Spleen (tissue), 11 donors: ENCODE measurements around the gene ALDH4A1. TPM values are rescaled to one million over a fixed set of nuclear protein-coding genes. Genes with fewer than 3 reads are reported as not detected.
A peak's percentile ranks its signal among the peaks of the same experiment; 100 is the strongest.

Source experiments
- DNase-seq: peaks from one replicate; pipeline ENCODE4 v3.0.0-alpha.2; 2020
- H3K27ac ChIP-seq, 8 donors: fragments of 200-600 bp; sonication (generic) in 7 of 8; 1 replicate in 4 of 8; 2 replicates in 4 of 8; pipeline versions ENCODE4 v1.5.0 to v1.8.0; 2016 to 2021; ENCODE audit warnings: inconsistent platforms in 4 of 8, mild to moderate bottlenecking in 4 of 8, moderate library complexity in 1 of 8
- H3K27me3 ChIP-seq, 7 donors: fragments of 200-600 bp; sonication (generic) in 6 of 7; replicated peaks in 1 of 7; 1 replicate in 4 of 7; 2 replicates in 3 of 7; pipeline versions ENCODE4 v1.5.0 to v1.8.0; 2016 to 2021; ENCODE audit warnings: inconsistent platforms in 3 of 7, mild to moderate bottlenecking in 1 of 7
- H3K36me3 ChIP-seq, 6 donors: fragments of 200-600 bp; sonication (generic) in 5 of 6; 1 replicate in 4 of 6; 2 replicates in 2 of 6; pipeline versions ENCODE4 v1.5.0 to v1.8.0; 2016 to 2021; ENCODE audit warnings: inconsistent platforms in 2 of 6
- H3K4me1 ChIP-seq, 6 donors: fragments of 200-600 bp; sonication (generic) in 5 of 6; 1 replicate in 3 of 6; 2 replicates in 3 of 6; pipeline versions ENCODE4 v1.5.0 to v1.8.0; 2016 to 2021; ENCODE audit warnings: inconsistent platforms in 3 of 6
- H3K4me3 ChIP-seq, 8 donors: fragments of 200-600 bp; sonication (generic) in 7 of 8; 1 replicate in 4 of 8; 2 replicates in 4 of 8; pipeline versions ENCODE4 v1.5.0 to v1.8.0; 2016 to 2021; ENCODE audit warnings: inconsistent platforms in 4 of 8, mild to moderate bottlenecking in 4 of 8, moderate library complexity in 2 of 8
- H3K9me3 ChIP-seq, 8 donors: fragments of 200-600 bp; sonication (generic) in 7 of 8; 1 replicate in 4 of 8; 2 replicates in 4 of 8; pipeline versions ENCODE4 v1.5.0 to v1.8.0; 2016 to 2021; ENCODE audit warnings: inconsistent platforms in 4 of 8
- POLR2A ChIP-seq, 3 donors: fragments of 450-650 bp; IDR thresholded peaks; one replicate each; pipeline ENCODE4 v1.5.1; 2017; ENCODE audit warnings: antibody characterized with exemption in 3 of 3, mild to moderate bottlenecking in 1 of 3
- POLR2AphosphoS5 ChIP-seq, 3 donors: sonication (generic); formaldehyde crosslinking; IDR thresholded peaks; one replicate each; pipeline ENCODE4 v1.5.1; 2017; ENCODE audit warnings: antibody characterized with exemption in 3 of 3
- WGBS, 5 donors: extraction: QIAGEN DNeasy Blood & Tissue Kit in 3 of 5; methylation state at CpG; one replicate each; pipeline versions ENCODE4 v1.1.5 to v1.1.7; 2013 to 2018; 5-methylcytosine and 5-hydroxymethylcytosine counted together
- intact Hi-C: fragments of 100-400 bp; cut with DNase I; formaldehyde crosslinking; loops from one replicate; pipeline ENCODE4 v1.15.0; 2023; ENCODE audit warnings: low total_unique reads
- polyA plus RNA-seq, 3 donors: library from polyadenylated mRNA; stranded (reverse); fragments of 200-250 nt; gene quantifications; one replicate each; pipeline ENCODE4 v1.2.1, GENCODE V29; 2013
- total RNA-seq, 7 donors: library from RNA; depleted of rRNA in 3 of 7; stranded (reverse); fragments of >200 nt in 3 of 7; fragmentation: NEBNext Ultra II Directional in 4 of 7; extraction: Animal tissue kit (Norgen Biotek cat#: 25700) in 4 of 7; gene quantifications; one replicate each; pipeline versions ENCODE4 v1.1.0 to v1.2.1, GENCODE V29; 2016 to 2021
- TF ChIP-seq, protein P1 (sequence below), 11 experiments: fragments of 200-600 bp in 7 of 11; fragments of 450-650 bp in 4 of 11; sonication (generic) in 4 of 11; IDR thresholded peaks in 8 of 11; conservative IDR thresholded peaks in 3 of 11; 1 replicate in 7 of 11; 2 replicates in 4 of 11; pipeline versions ENCODE4 v1.4.0 to v1.8.0; 2016 to 2021; ENCODE audit warnings: antibody characterized with exemption in 11 of 11, inconsistent platforms in 4 of 11, mild to moderate bottlenecking in 1 of 11
- donor health status: healthy with polysubstance abuse.
- donor health status: DM: no; HTN: no; CAD: no; lungs with moderate emphysema.
- donor health status: DM: no; HTN: no; CAD: no.
- donor health status: Bipolar disorder and iron deficiency.
- donor health status: healthy.
- donor health status: DM: no; HTN: no; CAD: no.
- donor health status: DM: yes; HTN: yes; CAD: no.

The ALDH4A1 gene
- total and polyA plus RNA-seq, 10 donors: 3.5 to 11.2 (median 8.0) TPM

DNA sequence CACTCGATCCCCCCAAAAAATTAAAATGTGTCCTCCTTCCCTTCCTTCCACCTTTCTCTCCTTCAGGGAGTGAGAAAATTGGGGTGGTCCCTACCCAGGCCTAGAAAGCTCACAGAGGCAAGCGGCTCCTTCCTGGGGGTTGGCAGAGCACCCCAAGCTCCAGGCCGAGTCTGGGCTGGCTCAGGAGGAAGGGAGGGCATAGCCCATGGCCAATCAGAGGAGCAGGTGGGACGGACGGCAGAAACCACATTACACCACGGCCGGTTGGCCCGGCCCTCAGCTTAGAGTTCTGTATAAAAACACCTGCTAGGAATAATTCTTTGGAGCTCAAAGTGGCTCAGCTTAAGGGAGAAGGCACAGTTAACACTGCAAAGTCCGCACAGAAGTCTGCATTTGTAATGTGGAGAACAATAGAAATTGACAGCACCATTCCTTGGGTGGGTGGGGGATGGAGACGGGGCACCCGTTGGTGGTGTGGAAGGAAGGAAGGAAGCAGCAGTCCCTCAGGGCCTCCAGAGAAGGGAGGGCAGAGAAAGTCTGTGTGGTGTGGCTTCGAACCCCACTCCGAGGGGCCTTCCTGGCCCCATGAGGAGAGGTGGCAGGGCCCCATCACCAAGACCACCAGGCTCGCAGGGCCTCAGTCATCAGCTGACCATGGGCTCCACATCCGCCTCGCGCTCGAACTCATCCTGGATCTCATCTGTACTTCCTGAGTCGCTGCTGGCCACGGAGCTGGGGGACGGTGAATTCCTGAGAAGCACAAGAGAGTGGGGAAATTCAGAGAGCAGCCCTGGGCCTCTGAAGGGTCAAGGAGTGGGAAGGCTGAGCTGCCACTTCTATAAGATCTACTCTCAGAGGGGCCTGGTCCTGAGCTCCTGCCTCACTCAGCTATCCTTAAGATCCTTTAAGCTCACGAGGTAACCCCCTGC, 5.8 kb upstream of the ALDH4A1 start:
- Histone ChIP-seq H3K4me1 (peaks cover 18 to 56% (median 40%) of the 10 kb centered on the region in 6 donors), H3K4me3 (peak overlapping the region in 1 of 8 donors; percentile 27), H3K9me3 (no peaks in the 10 kb centered on the region), H3K27ac (peak overlapping the region; percentile 68 to 85 (median 76)), H3K27me3 (no peaks in the 10 kb centered on the region), H3K36me3 (peaks cover 0 to 54% (median 32%) of the 10 kb centered on the region in 6 donors)
- TF ChIP-seq POLR2AphosphoS5 (IDR thresholded peaks at IDR 0.05) (peak in 1 of 3 donors; percentile 20), POLR2A (IDR thresholded peaks at IDR 0.05) (no peak)
- TF ChIP-seq, protein P1, sequence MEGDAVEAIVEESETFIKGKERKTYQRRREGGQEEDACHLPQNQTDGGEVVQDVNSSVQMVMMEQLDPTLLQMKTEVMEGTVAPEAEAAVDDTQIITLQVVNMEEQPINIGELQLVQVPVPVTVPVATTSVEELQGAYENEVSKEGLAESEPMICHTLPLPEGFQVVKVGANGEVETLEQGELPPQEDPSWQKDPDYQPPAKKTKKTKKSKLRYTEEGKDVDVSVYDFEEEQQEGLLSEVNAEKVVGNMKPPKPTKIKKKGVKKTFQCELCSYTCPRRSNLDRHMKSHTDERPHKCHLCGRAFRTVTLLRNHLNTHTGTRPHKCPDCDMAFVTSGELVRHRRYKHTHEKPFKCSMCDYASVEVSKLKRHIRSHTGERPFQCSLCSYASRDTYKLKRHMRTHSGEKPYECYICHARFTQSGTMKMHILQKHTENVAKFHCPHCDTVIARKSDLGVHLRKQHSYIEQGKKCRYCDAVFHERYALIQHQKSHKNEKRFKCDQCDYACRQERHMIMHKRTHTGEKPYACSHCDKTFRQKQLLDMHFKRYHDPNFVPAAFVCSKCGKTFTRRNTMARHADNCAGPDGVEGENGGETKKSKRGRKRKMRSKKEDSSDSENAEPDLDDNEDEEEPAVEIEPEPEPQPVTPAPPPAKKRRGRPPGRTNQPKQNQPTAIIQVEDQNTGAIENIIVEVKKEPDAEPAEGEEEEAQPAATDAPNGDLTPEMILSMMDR (IDR thresholded peaks at IDR 0.05 in 8 of 11, conservative IDR thresholded peaks at IDR 0.05 in 3 of 11): no peak
- peak; percentile 88 for DNase-seq
- 20 to 44% (median 26%) methylated on average over 22 of the region's 22 CpGs for WGBS, 5 donors
- intact Hi-C loops: loop anchor here (10.0 kb wide), 1 partner anchor 187 kb away; no protein-coding TSS in a partner anchor

DNA sequence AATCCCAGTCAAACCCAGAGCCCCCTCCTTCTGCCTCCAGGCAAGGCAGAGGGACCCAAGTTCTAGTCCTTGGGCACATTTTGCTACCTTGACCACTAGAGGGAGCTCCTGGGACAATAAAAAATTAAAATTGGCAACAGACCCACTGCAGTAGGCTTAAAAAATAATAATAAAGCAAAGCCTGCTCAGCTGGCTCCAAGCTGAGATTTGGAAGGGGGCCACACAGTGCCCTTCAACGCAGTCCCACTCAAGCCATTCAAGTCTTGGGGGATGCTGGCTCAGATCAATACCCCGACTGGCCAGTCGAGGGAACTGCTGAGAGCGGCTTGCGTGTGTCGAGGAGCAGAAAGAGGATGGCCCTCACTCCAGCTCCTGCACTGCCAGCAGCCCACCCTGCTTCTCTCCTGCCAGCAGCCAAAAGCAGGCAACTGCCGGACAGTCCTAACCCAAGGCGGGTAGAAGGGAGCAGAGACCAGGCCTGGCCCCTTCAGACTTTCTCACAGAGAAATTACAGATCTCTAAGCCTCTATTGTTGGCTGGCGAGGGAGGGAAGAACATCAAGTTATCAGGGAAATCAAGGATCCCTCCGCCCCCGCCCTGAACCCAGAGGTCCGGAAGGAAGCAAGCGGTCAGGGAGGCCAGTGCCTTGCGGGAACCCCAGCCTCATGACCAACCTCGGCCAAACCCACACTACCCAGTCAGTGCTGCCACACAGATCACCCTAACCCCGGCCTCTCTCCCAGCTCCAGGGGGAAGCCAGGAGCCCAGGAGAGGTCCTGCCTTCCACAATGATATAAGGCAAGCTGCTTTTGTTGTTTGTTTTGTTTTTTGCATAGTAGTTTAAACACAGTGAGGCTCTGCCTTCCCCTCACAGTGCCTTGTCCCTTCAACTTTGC, 4.9 kb upstream of the ALDH4A1 start:
- no peak for TF ChIP-seq POLR2A (IDR thresholded peaks at IDR 0.05)
- TF ChIP-seq, protein P1 (IDR thresholded peaks at IDR 0.05 in 8 of 11, conservative IDR thresholded peaks at IDR 0.05 in 3 of 11): peak; percentile 77 to 93 (median 87)
- peak in 1 of 3 donors; percentile 35 for TF ChIP-seq POLR2AphosphoS5 (IDR thresholded peaks at IDR 0.05)
- peak overlapping the region in 1 of 8 donors; percentile 27 for H3K4me3 ChIP-seq
- peak overlapping the region; percentile 68 to 85 (median 76) for H3K27ac ChIP-seq
- peak; percentile 87 for DNase-seq
- H3K36me3 ChIP-seq: peaks cover 0 to 54% (median 31%) of the 10 kb centered on the region in 6 donors
- H3K27me3 ChIP-seq: no peaks in the 10 kb centered on the region
- H3K9me3 ChIP-seq: no peaks in the 10 kb centered on the region
- peaks cover 17 to 51% (median 37%) of the 10 kb centered on the region in 6 donors for H3K4me1 ChIP-seq
- intact Hi-C loops: loop anchor here (10.0 kb wide), 1 partner anchor 188 kb away; no protein-coding TSS in a partner anchor
- 19 to 44% (median 34%) methylated on average over 16 of the region's 16 CpGs for WGBS, 5 donors

DNA sequence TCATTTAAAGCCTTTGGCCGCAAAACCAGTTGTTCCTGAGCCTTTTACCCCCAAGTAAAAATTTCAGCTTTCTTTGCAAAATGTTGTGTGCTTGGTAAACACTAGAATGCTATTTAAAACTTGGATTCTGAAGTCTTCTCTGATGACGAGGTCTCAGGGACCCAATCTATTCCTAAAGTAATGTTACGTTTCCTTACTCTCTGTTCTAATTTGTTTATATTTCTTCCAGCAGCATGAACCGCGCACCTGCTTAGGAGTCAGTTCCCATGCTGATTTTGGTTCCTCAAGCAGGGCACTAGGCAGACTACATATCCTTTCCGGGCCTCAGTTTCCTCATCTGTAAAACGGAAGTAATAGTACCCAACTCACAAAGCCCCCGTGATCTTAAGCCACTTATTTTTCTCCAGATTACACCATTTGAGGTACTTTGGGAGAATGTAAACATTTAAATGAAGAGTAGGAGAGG, 969 bp upstream of the ALDH4A1 start:
- no peak for DNase-seq
- TF ChIP-seq POLR2A (IDR thresholded peaks at IDR 0.05): no peak
- no peak for TF ChIP-seq POLR2AphosphoS5 (IDR thresholded peaks at IDR 0.05)
- TF ChIP-seq, protein P1 (IDR thresholded peaks at IDR 0.05 in 8 of 11, conservative IDR thresholded peaks at IDR 0.05 in 3 of 11): no peak
- WGBS, 5 donors: 36 to 51% (median 38%) methylated on average over 8 of the region's 8 CpGs

More for the DNA sequence above, 969 bp upstream of the ALDH4A1 start:
- Histone ChIP-seq H3K36me3 (peaks cover 0 to 16% (median 0%) of the 10 kb centered on the region in 6 donors), H3K4me1 (peaks cover 16 to 71% (median 44%) of the 10 kb centered on the region in 6 donors), H3K4me3 (peak overlapping the region; percentile 64 to 92 (median 88)), H3K27ac (peak overlapping the region; percentile 76 to 92 (median 87)), H3K27me3 (no peaks in the 10 kb centered on the region), H3K9me3 (no peaks in the 10 kb centered on the region)
- intact Hi-C loops: loop anchor here (10.0 kb wide), 1 partner anchor 191 kb away; no protein-coding TSS in a partner anchor
